Globus pallidus (tissue), 1 donor: ENCODE results near the gene NMNAT3.
A peak's percentile ranks its signal among the peaks of the same experiment; 100 is the strongest.

ENCODE experiments used
- DNase-seq: peaks from one replicate; pipeline ENCODE4 v3.0.0-alpha.2; 2015; ENCODE audit warnings: low spot score

The NMNAT3 gene

DNA sequence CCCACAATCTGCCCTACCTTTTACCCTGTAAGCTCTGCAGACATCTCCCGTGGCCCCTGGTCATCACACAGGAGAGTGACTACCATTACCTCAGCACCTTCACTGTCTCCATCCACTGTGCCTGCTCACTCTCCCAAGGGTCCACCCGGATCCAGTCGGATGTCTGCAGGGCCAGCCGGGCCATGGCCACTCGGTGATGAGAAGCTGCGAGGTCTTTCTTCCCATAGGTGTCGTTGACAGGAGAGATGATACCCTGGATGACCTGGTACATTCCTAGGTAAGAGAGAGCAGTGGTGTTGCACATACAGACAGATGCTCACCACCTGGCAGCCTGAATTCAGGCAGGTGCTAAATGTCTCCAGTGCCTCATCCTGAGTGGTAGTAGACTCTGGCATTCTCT lies 99.0 kb downstream of the NMNAT3 start:
- DNase-seq, result no peak

DNA sequence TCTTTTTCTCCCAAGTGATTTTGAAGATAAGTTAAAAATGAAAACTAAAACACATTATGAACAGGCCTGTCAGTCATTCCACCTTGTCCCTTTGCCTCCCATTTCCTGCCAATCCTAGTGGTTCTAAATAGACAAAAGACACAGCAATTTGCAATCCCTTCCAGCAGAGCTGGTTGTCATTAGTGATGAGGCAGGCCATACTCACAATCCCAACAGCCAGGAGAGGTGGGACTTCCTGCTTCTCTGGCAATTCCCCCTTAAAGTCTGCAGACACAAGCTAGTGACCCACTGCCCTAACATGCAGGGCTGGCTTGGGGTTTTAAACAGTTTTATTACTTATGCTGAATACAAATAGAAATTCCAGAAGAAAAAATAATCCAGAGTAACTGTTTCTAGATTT lies 99.9 kb downstream of the NMNAT3 start:
- DNase-seq, result no peak

DNA sequence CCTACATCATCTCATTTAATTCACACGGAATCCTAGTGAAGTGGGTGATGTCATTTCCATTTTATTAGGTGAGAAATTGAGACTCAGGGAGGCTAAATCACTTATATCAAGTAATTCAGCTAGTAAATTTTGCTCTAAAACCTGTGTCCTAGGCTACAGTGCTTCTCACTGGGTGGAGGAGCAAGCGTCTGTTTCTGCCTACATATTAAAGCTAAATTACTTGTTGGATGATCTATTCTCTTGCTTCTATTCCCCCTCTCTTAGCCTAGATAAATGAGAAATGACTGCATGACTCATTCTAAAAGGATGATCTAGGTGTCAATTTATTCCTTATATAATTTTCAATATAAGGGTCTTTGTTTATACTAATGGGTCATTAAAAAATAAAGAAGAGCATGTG lies 100.4 kb downstream of the NMNAT3 start:
- no peak for DNase-seq

DNA sequence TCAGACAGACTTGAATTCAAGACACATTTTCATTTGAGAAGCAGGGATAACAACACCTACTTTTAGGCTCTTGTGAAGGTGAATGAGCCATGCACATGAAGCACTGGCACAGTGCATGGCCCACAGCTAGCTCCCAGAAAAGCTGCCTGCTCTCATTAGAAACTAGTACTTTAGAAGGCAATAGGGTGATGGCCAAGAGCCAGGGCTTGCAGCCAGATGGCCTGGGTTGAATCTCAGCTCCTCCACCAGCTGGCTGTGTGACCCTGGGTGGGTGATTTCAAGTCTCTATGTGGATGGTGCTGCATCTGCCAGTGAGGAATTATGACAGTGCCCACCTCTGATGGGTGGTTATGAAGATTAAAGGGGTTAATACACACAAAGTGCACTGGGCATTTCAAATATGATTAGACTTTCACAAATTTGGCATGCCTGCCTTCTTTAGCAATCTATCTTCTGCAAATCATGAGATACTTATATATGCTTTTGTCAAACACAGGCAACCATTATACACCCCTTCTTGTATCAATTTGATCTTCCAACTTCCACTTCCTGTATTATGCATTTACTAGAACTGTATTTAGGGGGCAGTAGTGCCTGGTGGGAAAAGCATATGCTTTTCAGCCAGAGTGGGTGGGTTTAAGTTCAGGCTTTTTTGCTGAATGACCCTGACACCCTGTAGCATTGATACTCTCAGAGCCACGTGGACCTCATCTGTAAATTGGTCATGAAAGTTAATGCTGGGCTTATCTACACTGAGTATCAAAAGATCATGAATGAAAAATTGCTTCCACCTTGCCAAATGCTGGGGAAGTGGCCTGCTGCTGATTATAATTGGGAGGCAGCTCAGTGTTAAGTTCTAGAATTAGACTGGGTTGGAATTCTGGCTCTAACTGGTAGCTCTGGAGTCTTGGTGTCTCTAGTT lies 103.5 kb downstream of the NMNAT3 start:
- no peak for DNase-seq

DNA sequence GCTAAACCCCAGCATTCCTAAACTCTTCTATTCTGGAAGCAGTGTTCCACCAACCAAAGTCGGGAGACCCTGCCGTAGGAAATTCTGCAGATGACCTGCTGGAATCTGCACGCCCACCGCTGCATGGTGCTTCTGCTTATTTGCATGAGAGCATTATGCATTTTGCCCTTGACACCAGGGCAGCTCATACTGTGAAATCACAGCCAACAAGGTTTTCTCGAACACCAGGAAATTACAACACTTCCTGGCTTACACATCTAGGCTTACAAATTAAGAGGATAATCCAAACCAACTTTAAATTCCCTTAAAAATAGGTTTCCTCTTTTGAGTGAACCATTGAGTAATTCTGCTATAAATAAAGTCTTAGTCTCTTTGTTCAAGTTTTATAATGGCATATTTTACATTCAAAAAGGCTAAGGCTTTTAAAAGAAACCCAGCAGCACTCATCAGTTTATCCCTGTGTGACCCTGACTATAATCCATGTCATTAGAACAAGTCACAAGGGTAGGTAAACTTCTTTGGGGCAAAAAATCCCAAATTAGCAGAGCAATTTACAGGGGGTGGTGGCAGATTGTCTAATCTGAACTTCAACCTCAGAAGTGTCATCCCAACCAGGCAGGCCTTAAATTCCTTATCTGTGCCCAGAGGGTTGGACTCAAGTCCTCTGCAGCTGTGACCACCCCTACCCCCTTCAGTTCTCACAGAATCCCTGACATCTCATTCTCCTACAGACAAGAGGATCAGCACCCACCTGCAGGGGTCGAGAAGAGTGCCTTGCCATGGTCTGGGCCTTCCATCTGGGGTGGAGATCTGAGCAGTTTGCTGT lies 104.7 kb downstream of the NMNAT3 start:
- no peak for DNase-seq

DNA sequence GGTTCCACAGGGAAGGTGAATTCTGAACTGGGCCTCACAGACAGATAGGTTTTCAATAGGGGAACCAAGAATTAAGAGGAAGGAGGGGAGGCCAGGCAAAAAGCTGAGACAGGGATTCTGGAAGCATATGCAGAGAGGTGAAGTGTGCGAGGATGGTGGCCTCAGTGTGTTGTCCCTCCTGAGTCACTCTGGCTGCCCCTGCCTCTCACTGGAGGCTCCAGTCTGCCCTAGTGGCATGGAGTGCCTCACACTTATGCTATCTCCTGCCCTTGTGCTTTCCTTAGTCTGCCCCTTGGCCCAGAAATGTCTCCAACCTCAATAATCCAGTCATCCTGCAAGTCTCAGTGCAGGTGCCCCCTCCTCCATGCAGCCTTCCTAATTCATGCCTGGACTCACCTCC lies 106.1 kb downstream of the NMNAT3 start:
- no peak for DNase-seq

DNA sequence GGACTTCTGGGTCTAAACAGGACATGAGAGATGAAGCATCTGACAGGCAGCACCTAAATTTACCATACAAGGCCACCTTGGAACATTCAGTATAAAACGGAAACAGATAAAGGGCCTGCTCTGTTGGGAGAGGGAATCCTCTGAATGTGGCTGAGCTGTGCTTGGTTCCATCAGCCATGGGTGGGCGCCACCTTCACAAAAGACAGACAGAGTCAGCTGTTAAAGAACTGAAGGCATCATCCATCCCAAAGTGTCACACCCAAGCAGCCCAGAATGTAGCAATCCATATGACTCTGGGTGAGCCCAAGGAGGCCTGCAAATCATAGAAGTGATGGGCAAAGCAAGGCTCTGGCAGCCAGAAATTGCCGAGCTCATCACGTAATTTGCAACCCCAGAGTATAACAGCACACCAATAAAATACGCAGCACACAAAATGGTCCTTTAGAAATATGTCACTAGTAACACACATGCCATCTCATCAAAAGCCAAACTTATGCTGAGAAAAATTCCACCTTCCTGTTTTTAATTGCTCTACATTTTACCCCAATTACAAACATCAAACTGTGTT lies 113.4 kb downstream of the NMNAT3 start:
- no peak for DNase-seq

DNA sequence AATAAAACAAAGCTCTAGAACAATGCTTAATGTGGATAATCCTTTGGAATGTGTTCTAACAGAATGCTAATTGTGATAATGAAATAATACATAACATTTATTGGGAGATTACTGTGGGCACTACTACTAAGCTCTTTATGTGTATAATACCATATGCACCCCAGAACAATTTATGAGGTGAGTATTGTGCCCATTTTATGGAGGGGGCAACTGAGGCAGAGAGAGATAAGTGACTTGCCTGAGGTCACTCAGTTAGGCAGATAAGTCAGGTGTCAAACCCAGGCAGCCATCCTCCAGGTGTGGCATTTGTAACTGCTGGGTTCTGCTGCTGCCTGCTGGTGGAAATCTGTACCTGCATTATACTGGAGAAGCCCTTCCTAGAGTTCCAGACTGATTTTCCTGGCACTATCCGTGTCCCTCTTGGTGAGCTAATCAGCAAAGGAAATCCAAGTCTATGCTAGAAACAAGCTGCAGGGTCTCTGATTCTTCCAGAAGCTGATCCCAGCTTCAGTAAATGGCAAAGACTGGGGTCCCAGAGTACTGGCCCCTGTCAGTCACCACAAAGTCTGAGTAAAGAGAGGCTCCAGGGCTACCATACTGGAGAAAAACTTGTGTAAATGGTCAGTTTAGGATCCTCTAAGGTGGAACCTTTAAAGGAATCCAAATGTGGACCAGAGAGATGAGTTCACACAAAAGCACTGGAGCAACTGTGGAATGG lies 115.7 kb downstream of the NMNAT3 start:
- DNase-seq, result peak; percentile 44

DNA sequence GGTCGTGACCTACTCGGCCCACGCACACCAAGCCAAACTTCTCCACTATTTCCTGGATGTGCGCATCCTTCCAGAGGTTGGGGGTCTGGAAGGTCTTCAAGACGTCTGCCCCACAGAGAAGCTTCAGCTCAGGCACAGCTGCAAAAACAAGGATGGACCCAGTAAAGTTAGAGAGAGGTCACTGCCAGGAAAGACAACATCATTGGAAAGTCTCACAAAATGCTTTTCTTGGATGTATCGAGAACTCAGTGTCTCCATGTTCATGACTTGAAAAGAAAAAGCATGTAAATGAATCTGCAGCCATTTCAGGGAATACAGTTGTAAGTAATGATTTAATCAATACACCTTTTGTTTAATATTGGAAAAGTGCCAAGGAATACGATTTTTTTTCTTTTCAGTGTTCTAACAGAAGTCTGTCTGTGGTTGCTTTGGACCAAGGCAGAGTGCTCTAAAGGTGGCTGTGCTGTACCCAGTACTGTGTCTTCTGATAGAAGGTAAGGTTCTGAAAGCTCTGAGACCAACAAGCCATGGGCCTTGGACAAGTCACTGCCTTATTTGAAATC lies 116.4 kb downstream of the NMNAT3 start:
- DNase-seq, result no peak

DNA sequence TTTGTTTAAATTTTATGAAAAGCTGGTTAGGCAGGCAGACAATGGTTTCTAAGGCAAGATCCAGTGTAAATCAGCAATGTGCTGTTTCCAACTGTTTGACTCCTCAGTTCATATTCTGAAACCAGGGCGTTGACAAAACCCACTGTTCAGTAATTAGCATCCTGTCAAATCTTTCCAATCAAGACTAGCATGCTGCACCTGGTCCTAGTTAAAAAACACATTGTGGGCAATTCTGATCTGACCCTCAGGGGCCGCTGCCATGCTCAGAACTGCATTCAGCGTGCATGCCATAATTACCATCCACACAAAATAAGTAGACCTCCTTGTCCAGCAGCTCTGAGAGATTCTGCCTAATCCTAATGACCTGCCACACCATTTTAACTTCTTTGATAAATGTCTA lies 117.4 kb downstream of the NMNAT3 start:
- no peak for DNase-seq

DNA sequence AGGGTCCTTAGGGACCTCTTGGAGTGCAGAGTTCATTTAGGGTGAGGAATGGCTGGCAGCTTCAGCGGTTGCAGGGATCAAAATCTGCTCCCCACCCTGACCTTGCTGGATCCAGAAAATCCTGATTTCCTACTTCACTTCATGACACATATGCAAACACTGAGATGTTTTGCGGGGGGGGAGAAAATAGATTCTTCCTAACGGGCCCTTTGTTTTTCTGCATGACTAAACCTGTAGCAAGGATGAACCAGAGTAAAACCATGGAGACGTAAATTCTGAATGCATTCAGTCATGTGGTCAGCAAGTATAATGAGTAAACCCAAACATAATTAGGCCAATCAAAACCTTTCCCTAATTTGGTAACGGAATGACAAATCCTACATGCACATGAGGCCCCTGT lies 118.2 kb downstream of the NMNAT3 start:
- no peak for DNase-seq

DNA sequence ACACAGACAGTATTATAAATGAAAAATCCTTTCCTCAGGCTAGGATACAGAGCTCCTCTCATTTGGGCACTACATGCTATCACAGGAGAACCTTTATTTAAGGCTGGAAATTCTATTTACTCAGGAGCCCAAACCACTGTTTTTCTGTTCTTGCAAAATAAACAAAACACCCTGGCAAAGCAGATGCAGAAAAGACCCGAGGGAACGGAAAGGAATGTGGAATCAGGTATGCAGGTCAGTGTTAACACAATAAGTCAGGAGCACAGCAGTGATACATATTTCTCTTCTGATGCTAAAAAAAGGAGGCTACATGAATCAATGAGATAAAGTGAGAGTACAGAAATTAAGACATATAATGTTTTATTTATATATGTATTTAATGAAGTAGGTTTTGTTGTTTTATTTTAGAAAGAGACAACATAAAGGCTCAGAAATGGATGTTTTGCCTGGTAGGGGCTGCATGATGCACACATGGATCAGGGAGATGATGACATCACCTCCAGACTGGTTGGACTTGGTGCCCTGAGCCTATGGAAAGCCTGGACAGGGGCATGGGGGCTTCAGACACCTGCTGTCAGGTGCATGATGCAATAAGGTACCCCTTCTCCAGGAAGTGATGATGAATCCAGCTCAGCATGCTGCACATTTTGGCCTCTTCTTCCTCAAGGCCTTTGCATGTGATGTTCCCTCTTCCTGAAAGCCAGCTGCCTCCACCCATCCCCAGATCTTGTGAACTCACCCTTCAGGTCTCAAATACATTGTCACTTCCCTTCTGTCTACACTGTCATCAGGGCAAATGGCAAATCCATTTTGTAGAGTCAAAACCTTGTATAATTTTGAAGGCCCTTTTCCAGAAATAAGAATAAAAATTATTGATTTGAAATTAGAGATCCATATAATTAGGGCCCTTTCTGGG lies 119.2 kb downstream of the NMNAT3 start:
- DNase-seq, result no peak

DNA sequence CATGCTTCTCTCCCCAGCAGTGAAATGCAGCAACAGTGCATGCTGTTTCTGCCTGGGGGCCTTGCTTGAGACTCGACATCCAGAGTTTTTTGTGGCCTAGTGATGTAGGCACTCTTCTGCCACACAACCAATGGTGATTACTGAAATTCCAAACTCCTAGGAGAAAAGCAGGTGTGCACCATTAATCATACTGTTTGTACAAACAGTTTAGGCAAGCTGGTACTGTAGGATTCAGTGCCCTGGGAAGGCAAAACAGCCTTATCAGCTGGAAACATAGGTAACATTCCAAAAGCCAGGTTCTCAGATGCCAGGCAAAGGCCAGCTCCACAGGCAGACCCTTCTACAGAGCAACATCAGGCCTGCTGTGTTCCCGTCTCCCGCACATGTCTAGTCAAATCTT lies 120.7 kb downstream of the NMNAT3 start:
- DNase-seq, result no peak

DNA sequence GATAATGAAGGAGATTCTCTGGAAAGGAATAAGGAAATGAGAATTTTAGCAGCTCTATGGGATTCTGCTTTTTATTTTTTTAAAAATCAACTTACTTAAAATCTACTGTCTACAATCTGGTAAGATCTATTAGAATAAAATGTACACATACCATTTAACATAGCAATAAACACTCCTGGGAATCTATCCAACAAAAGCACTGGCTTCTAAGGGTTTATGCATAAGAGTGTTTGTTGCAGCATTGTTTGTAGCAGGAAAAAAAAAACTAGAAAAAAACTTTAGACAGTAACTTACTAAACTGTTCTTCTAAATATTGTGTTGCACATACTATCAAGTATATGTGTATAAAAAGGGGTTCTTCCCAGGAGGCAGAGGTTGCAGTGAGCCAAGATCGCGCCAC lies 122.5 kb downstream of the NMNAT3 start:
- DNase-seq, result no peak

DNA sequence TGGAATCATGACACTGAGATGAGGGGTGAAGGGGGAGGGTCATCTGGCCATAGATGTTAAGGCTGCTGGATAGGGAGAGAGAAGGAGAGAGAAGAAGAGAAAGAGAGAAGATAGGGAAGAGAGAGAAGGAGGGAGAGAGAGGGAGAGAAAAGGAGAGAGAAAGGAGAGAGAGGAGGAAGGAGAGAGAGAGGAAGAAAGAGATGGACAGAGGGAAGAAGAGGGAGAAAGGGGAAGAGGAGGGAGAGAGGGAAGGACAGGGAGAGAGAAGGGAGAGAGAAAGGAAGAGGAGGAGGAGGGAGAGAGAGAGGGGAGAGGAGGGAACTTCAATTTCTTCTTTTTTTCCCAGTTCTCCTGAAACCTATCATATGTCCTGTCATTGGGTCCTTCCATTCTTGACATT lies 123.1 kb downstream of the NMNAT3 start:
- DNase-seq, result no peak

DNA sequence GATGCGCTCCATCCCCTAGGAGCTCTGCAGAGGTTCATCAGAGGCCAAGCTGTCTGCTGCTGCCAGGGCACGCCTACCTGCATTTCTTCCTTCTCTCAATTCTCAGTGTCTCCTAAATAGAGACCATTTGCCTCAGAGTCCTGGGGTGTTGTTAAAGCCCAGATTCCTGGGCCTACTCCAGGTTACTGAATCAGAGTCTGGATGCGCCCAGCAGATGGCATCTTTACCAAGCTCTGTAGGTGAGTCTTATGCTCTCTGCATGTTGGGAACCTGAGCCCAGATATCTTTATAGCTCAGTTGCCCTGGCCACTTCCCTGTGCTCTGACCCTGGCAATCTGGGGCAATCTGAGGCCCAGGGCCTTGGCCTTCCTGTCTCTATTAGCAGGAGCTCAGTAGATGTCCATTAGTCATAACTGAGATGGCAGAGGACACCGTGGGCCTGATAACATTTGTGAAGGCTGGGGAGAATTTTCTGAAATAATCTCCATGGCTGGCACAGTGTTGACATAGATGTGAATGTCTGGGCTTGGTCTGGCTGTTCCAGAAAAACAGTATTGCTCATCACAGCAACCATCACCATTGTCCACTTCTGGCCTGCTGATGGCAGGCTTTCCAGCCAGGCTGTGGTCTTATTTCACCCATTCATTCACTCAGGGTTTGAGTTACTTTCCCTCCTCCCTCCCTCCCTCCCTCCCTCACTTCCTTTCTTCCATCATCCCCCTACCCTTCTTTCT lies 125.0 kb downstream of the NMNAT3 start:
- DNase-seq, result no peak

DNA sequence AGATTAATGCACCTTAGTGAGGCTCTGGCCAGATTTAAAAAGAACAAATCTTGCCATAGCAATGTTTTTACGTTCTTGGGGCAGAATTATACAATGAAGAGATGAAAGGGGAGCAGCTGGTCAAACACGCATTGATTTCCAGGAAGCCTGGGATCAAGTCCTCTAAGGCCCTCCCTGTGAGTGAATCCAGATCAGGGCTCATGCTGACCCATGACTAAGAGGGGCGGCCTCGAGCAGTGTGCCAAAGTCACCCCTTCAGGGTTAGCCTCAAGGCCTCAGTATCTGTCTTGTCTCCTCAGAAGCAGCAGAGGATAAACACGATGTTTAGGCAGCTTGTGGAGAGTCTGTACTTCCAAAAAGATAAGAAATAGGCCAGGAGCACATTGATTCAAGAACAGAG lies 129.0 kb downstream of the NMNAT3 start:
- no peak for DNase-seq

DNA sequence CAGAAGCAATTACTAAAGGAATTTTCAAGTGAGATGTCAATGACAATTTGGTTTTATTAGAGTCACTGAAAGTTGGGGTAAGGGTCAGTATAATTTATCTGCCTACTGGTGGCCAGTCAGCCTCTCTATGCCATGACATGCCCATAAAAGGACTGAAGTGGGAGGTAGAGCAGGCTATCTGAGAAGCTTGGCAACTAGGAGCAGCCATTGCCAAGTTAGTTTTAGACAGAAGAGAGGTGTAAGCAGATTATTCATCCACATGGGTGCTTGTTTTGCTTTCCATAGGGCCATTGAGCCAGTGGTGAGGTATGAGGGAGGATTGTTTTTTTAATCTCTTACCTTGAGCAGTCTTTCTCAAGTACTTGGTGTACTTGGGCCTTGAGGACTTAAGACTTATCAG lies 130.1 kb downstream of the NMNAT3 start:
- DNase-seq, result no peak

DNA sequence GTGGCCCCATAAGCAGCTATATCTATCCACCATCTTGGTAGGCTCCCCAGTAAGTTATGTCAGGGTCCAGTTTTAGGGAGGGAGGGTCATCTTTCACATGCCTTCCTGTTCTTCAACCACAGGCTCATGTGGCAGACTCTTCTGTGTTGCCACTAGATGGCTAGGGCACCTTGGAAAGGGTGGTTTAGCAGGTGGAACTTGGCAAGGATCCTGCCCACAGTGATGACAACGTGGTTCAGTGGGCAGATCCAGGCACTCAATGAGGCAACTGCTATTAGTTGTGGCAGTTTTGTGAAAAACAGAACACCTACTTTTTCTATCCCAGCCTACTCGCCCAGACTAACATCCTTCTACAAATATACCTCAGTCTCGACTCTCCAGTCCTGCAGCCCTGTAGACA lies 131.0 kb downstream of the NMNAT3 start:
- no peak for DNase-seq
